ENCODE data around the gene EYA2.
A peak's percentile ranks its signal among the peaks of the same experiment; 100 is the strongest.

The EYA2 gene

GRCh38 chr20:46984405-46984804 is 89.8 kb downstream of the EYA2 start:
- DNase-seq = no peak

GRCh38 chr20:46985250-46985649 is 90.6 kb downstream of the EYA2 start:
- DNase-seq = no peak

- DNase-seq = no peak
Measured at GRCh38 chr20:46985671-46986070, 91.0 kb downstream of the EYA2 start.

- DNase-seq = no peak
Measured at GRCh38 chr20:46987001-46987400, 92.4 kb downstream of the EYA2 start.

- DNase-seq = no peak
Measured at GRCh38 chr20:46990017-46990595, 95.5 kb downstream of the EYA2 start.

- no peak for DNase-seq
Measured at GRCh38 chr20:46990596-46991104, 96.0 kb downstream of the EYA2 start.

GRCh38 chr20:46991168-46991567 is 96.5 kb downstream of the EYA2 start:
- DNase-seq = no peak

- DNase-seq = no peak
Measured at GRCh38 chr20:46991880-46992639, 97.4 kb downstream of the EYA2 start.

- no peak for DNase-seq
Measured at GRCh38 chr20:46992640-46993035, 98.0 kb downstream of the EYA2 start.

- no peak for DNase-seq
Measured at GRCh38 chr20:46993465-46994095, 98.9 kb downstream of the EYA2 start.

- no peak for DNase-seq
Measured at GRCh38 chr20:46994341-46994740, 99.7 kb downstream of the EYA2 start.

GRCh38 chr20:46995561-46996142 is 101.0 kb downstream of the EYA2 start:
- DNase-seq = no peak

GRCh38 chr20:46997187-46997586 is 102.5 kb downstream of the EYA2 start:
- DNase-seq = no peak

- no peak for DNase-seq
Measured at GRCh38 chr20:46998477-46999240, 104.0 kb downstream of the EYA2 start.

- DNase-seq = peak; percentile 75
Measured at GRCh38 chr20:46999801-47000465, 105.3 kb downstream of the EYA2 start.

GRCh38 chr20:47003223-47003622 is 108.6 kb downstream of the EYA2 start:
- no peak for DNase-seq

- no peak for DNase-seq
Measured at GRCh38 chr20:47004179-47004578, 109.5 kb downstream of the EYA2 start.

- no peak for DNase-seq
Measured at GRCh38 chr20:47007826-47008655, 113.4 kb downstream of the EYA2 start.

GRCh38 chr20:47008842-47009518 is 114.3 kb downstream of the EYA2 start:
- no peak for DNase-seq

GRCh38 chr20:47009784-47010183 is 115.1 kb downstream of the EYA2 start:
- DNase-seq = no peak

- no peak for DNase-seq
Measured at GRCh38 chr20:47011984-47012383, 117.3 kb downstream of the EYA2 start.
